SIG-M5 (cell line): Measurements from ENCODE around the gene WDR17.

ENCODE experiments used
- DNase-seq: peaks from one replicate; lab custom pipeline; 2025; lab: John Stamatoyannopoulos, UW

The WDR17 gene

GRCh38 chr4:176065435-176066291 lies at the start of gene WDR17:
Gene WDR17, plus strand, starts transcription at chr4:176065841. Its CDS starts 45,740 bp downstream, at chr4:176111581.
- DNase-seq = peak; percentile 62

GRCh38 chr4:176016601-176017000 lies 49.0 kb upstream of the WDR17 start:
- no peak for DNase-seq

- no peak for DNase-seq
Measured at GRCh38 chr4:176020481-176021085, 45.1 kb upstream of the WDR17 start.

- no peak for DNase-seq
Measured at GRCh38 chr4:176030391-176030790, 35.2 kb upstream of the WDR17 start.

GRCh38 chr4:176031922-176032321 lies 33.7 kb upstream of the WDR17 start:
- no peak for DNase-seq

GRCh38 chr4:176032454-176032853 lies 33.2 kb upstream of the WDR17 start:
- DNase-seq = no peak

GRCh38 chr4:176034499-176034898 lies 31.1 kb upstream of the WDR17 start:
- DNase-seq = no peak

GRCh38 chr4:176034936-176035335 lies 30.7 kb upstream of the WDR17 start:
- no peak for DNase-seq

- no peak for DNase-seq
Measured at GRCh38 chr4:176036585-176037205, 28.9 kb upstream of the WDR17 start.

- DNase-seq = no peak
Measured at GRCh38 chr4:176038789-176039188, 26.9 kb upstream of the WDR17 start.

GRCh38 chr4:176042195-176042594 lies 23.4 kb upstream of the WDR17 start:
- DNase-seq = no peak

- no peak for DNase-seq
Measured at GRCh38 chr4:176043838-176044588, 21.6 kb upstream of the WDR17 start.

GRCh38 chr4:176044589-176044951 lies 21.1 kb upstream of the WDR17 start:
- no peak for DNase-seq

GRCh38 chr4:176048631-176049030 lies 17.0 kb upstream of the WDR17 start:
- no peak for DNase-seq

- DNase-seq = peak; percentile 13
Measured at GRCh38 chr4:176052744-176053143, 12.9 kb upstream of the WDR17 start.

GRCh38 chr4:176053785-176054184 lies 11.9 kb upstream of the WDR17 start:
- DNase-seq = no peak

- no peak for DNase-seq
Measured at GRCh38 chr4:176054942-176055341, 10.7 kb upstream of the WDR17 start.

- DNase-seq = no peak
Measured at GRCh38 chr4:176063718-176064117, 1.9 kb upstream of the WDR17 start.

- DNase-seq = no peak
Measured at GRCh38 chr4:176064539-176064938, 1.1 kb upstream of the WDR17 start.

- no peak for DNase-seq
Measured at GRCh38 chr4:176066757-176067156, 1.1 kb downstream of the WDR17 start.

- DNase-seq = no peak
Measured at GRCh38 chr4:176077561-176077960, 11.9 kb downstream of the WDR17 start.

- DNase-seq = no peak
Measured at GRCh38 chr4:176084769-176085168, 19.1 kb downstream of the WDR17 start.
